ENCODE results near the gene HYOU1.
"Not testable (repeated sequence)": the region's sequence is repeated elsewhere in the genome, so short reads cannot be mapped to it uniquely, and the experiment has no call there.

HYOU1 gene

GRCh38 chr11:119038884-119039283, 18.1 kb downstream of the HYOU1 start:
- H3K4me3 ChIP-seq (ENCODE audit: low read depth, low read length) = no peak overlapping the region
- no peak for TF ChIP-seq CTCF (IDR thresholded peaks at IDR 0.05; ENCODE audit: low read depth, low read length)
- DNase-seq (ENCODE audit: low read depth) = no peak

GRCh38 chr11:119034813-119035212, 22.2 kb downstream of the HYOU1 start:
- no peak overlapping the region for H3K4me3 ChIP-seq (ENCODE audit: low read depth, low read length)
- no peak for DNase-seq (ENCODE audit: low read depth)
- no peak for TF ChIP-seq MAX (IDR thresholded peaks at IDR 0.05; ENCODE audit: low read depth, low read length)
- no peak for TF ChIP-seq CTCF (IDR thresholded peaks at IDR 0.05; ENCODE audit: low read depth, low read length)
- TF ChIP-seq POLR2A (IDR thresholded peaks at IDR 0.05; ENCODE audit: extremely low read depth, insufficient read length) = no peak
- TF ChIP-seq MYC (IDR thresholded peaks at IDR 0.05; ENCODE audit: low read depth, low read length) = no peak

GRCh38 chr11:119033421-119033820, 23.6 kb downstream of the HYOU1 start:
- not testable (repeated sequence) for H3K4me3 ChIP-seq (ENCODE audit: low read depth, low read length); DNase-seq (ENCODE audit: low read depth)

GRCh38 chr11:119031912-119032280, 25.1 kb downstream of the HYOU1 start:
- H3K4me3 ChIP-seq (ENCODE audit: low read depth, low read length) = no peak overlapping the region
- TF ChIP-seq MAX (IDR thresholded peaks at IDR 0.05; ENCODE audit: low read depth, low read length) (no peak), MYC (IDR thresholded peaks at IDR 0.05; ENCODE audit: low read depth, low read length) (no peak), POLR2A (IDR thresholded peaks at IDR 0.05; ENCODE audit: extremely low read depth, insufficient read length) (no peak), CTCF (IDR thresholded peaks at IDR 0.05; ENCODE audit: low read depth, low read length) (no peak)
- no peak for DNase-seq (ENCODE audit: low read depth)

- TF ChIP-seq CTCF (IDR thresholded peaks at IDR 0.05; ENCODE audit: low read depth, low read length) (peak; percentile 93), POLR2A (IDR thresholded peaks at IDR 0.05; ENCODE audit: extremely low read depth, insufficient read length) (peak; percentile 75), MYC (IDR thresholded peaks at IDR 0.05; ENCODE audit: low read depth, low read length) (peak; percentile 99), MAX (IDR thresholded peaks at IDR 0.05; ENCODE audit: low read depth, low read length) (peak; percentile 99)
- peak within 1 kb of the TSS; percentile 86 for H3K4me3 ChIP-seq (ENCODE audit: low read depth, low read length)
- peak; percentile 99 for DNase-seq (ENCODE audit: low read depth)
Observed at GRCh38 chr11:119030329-119031047, 26.5 kb downstream of the HYOU1 start, which contains the start of gene SLC37A4. TSS of gene SLC37A4 (minus strand) at chr11:119030877.

GRCh38 chr11:119030029-119030328, 27.0 kb downstream of the HYOU1 start:
- DNase-seq (ENCODE audit: low read depth) = no peak
- peak overlapping the region; percentile 86 for H3K4me3 ChIP-seq (ENCODE audit: low read depth, low read length)
- TF ChIP-seq MAX (IDR thresholded peaks at IDR 0.05; ENCODE audit: low read depth, low read length) (no peak), MYC (IDR thresholded peaks at IDR 0.05; ENCODE audit: low read depth, low read length) (no peak), CTCF (IDR thresholded peaks at IDR 0.05; ENCODE audit: low read depth, low read length) (no peak), POLR2A (IDR thresholded peaks at IDR 0.05; ENCODE audit: extremely low read depth, insufficient read length) (no peak)
